Amygdala (tissue), 56 donors: ENCODE results near the gene GRHL1.
"Not testable (repeated sequence)": the region's sequence is repeated elsewhere in the genome, so short reads cannot be mapped to it uniquely, and the experiment has no call there.

Experiments
- DNase-seq, 56 donors: peaks; one replicate each; lab custom pipeline; 2025; lab: John Stamatoyannopoulos, UW

Gene GRHL1

GRCh38 chr2:10007921-10008808 lies 56.7 kb downstream of the GRHL1 start:
- no peak for DNase-seq

- no peak for DNase-seq
Measured at GRCh38 chr2:10008809-10009176, 57.3 kb downstream of the GRHL1 start.

DNA sequence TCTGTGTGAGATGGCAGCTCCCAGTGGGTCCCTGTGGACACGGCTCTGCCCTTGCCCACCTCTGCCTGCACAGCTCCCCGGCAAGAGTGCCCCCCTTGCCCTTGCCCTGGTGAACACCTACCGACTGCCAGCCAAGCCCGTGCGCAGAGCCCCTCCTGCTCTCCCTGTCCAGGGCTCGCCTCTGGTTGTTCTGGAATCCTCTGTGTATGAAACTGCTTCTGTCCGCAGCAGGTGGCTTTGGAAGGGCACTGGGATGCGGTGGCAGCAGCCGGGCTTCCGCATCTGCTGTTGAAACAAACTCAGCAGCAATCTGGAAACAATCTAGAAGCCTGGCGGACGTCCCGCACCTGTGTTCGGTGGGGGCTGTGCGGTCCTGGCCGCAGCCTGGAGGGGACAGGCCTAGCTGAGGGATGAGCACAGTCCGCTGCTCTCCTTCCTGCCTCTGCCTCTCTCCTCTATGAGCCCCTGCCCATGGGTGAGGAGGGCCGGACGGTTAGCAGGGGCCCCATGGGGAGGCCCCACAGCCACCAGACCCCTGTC lies 57.8 kb downstream of the GRHL1 start:
- DNase-seq = no peak

DNA sequence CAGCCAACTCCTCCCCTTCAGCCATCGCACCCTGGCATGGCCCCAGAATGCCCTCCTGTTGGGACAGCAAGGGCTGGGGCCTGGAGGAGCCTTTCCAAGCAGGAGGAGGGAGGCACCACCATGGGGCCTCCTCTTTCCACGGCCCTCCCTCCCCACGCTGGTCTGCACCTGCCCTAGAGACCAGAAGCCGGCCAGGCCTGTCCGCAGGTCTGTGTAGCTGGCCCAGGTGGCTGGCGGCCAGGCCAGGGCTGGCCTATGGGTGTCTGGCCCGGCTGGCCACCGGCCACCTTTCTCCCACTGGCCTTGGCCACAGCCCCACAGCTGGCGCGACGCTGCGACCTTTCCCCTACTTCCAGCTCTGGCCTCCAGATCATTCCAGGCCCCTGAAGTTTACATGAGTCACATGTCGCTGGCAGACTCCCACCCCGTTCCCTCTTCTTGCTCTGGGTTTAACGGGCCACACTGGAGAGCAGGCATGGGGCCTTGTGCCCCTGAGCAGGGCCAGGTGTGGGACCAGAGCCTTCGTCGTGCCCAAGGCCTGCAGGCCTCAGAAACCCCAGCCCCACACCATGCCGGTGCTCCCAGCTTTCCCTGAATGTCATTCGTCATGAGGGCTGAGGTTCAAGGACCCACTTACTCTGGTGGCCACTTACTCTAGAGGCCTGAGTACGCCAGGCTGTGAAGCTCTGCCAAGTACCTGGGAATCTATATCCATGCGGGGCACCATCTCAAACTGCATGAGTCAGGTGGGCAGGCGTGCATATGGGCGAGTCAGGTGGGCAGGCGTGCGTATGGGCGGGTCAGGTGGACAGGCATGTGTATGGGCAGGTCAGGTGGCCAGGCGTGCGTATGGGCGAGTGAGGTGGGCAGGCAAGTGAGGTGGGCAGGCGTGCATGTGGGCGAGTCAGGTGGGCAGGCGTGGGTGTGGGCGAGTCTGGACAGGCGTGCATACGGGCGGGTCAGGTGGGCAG lies 58.6 kb downstream of the GRHL1 start:
- peak in 25 of 56 donors; percentile 4 to 61 (median 28) for DNase-seq

DNA sequence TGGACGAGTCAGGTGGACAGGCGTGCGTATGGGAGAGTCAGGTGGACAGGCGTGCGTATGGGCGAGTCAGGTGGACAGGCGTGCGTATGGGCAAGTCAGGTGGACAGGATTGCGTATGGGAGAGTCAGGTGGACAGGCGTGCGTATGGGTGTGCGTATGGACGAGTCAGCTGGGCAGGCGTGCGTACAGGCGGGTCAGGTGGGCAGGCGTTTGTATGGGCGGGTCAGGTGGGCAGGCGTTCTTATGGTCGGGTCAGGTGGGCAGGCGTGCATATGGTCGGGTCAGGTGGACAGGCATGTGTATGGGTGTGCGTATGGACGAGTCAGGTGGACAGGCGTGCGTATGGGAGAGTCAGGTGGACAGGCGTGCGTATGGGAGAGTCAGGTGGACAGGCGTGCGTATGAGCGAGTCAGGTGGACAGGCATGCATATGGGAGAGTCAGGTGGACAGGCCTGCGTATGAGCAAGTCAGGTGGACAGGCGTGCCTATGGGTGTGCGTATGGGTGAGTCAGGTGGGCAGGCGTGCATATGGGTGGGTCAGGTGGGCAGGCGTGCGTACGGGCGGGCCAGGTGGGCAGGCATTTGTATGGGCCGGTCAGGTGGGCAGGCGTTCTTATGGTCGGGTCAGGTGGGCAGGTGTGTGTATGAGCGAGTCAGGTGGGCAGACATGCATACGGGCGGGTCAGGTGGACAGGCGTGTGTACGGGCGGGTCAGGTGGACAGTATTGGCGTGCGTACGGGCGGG lies 59.5 kb downstream of the GRHL1 start:
- DNase-seq = not testable (repeated sequence)

DNA sequence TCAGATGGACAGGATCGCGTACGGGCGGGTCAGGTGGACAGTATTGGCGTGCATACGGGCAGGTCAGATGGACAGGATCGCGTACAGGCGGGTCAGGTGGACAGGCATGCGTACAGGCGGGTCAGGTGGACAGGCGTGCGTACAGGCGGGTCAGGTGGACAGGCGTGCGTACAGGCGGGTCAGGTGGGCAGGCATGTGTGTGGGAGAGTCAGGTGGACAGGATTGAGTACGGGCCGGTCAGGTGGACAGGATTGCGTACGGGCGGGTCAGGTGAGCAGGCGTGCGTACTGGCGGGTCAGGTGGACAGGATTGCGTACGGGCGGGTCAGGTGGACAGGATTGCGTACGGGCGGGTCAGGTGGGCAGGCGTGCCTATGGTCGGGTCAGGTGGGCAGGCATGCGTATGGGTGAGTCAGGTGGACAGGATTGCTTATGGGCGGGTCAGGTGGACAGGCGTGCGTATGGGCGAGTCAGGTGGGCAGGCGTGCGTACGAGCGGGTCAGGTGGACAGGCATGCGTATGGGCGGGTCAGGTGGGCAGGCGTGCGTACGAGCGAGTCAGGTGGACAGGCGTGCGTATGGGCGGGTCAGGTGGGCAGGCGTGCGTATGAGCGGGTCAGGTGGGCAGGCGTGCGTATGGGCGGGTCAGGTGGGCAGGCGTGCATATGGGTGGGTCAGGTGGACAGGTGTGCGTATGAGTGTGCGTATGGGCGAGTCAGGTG lies 60.3 kb downstream of the GRHL1 start:
- DNase-seq = not testable (repeated sequence)

- DNase-seq = not testable (repeated sequence)
Measured at GRCh38 chr2:10012366-10012962, 61.0 kb downstream of the GRHL1 start.

GRCh38 chr2:10012963-10013461 lies 61.5 kb downstream of the GRHL1 start:
- DNase-seq = no peak

DNA sequence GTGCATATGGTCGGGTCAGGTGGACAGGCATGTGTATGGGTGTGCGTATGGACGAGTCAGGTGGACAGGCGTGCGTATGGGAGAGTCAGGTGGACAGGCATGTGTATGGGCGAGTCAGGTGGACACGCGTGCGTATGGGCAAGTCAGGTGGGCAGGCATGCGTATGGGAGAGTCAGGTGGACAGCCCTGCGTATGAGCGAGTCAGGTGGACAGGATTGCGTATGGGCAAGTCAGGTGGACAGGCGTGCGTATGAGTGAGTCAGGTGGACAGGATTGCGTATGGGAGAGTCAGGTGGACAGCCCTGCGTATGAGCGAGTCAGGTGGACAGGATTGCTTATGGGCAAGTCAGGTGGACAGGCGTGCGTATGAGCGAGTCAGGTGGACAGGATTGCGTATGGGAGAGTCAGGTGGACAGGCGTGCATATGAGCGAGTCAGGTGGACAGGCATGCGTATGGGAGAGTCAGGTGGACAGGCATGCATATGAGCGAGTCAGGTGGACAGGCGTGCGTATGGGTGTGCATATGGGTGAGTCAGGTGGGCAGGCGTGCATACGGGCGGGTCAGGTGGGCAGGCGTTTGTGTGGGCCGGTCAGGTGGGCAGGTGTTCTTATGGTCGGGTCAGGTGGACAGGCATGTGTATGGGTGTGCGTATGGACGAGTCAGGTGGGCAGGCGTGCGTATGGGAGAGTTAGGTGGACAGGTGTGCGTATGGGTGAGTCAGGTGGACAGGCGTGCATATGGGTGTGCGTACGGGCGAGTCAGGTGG lies 62.3 kb downstream of the GRHL1 start:
- not testable (repeated sequence) for DNase-seq

GRCh38 chr2:10014418-10015190 lies 63.1 kb downstream of the GRHL1 start:
- DNase-seq = no peak

DNA sequence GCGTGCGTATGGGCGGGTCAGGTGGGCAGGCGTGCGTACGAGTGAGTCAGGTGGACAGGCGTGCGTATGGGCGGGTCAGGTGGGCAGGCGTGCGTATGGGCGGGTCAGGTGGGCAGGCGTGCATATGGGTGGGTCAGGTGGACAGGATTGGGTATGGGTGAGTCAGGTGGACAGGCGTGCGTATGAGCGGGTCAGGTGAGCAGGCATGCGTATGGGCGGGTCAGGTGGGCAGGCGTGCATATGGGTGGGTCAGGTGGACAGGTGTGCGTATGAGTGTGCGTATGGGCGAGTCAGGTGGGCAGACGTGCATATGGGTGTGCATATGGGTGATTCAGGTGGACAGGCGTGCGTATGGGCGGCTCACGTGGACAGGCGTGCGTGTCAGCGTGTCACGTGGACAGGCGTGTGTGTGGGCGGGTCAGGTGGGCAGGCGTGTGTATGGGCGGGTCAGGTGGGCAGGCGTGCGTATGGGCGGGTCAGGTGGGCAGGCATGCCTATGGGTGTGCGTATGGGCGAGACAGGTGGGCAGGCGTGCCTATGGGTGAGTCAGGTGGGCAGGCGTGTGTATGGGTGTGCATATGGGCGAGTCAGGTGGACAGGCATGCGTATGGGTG lies 64.0 kb downstream of the GRHL1 start:
- DNase-seq = not testable (repeated sequence)

- DNase-seq = no peak
Measured at GRCh38 chr2:10016001-10016801, 64.7 kb downstream of the GRHL1 start.

- DNase-seq = no peak
Measured at GRCh38 chr2:10016802-10017258, 65.3 kb downstream of the GRHL1 start.

- no peak for DNase-seq
Measured at GRCh38 chr2:10017313-10017941, 65.9 kb downstream of the GRHL1 start.

DNA sequence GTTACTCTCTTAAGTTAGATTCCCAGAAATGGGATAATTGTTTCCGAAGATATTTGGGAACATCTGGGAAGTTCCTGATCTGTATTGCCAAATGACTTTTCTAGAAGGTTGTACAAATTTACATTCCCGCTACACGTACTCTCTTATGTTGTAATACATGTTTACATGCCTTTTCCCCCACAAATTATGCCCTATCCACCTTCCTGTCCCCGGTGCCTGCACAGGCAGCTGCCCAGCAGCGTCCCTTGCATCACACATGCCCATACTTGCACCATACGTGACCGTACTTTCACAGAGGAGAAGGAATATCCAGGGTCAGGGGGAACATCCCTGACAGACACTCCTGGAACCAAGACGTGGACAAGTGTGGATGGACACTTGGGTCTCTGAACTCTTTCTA lies 67.7 kb downstream of the GRHL1 start:
- no peak for DNase-seq
